HG03432 (cell line): ENCODE results near the gene TTLL7.
"Not testable (repeated sequence)": the region's sequence is repeated elsewhere in the genome, so short reads cannot be mapped to it uniquely, and the experiment has no call there.

ENCODE experiments used
- ATAC-seq: cut with Tn5 transposase; IDR thresholded peaks from one replicate; pipeline ENCODE4 v1.9.1; 2021; ENCODE audit warnings: mild to moderate bottlenecking, moderate library complexity; ENCODE audit not compliant: unreplicated experiment

TTLL7 gene

GRCh38 chr1:83932281-83932680 is 66.7 kb downstream of the TTLL7 start:
- ATAC-seq, result no peak

- peak; percentile 82 for ATAC-seq
These were observed 67.2 kb downstream of the TTLL7 start for GRCh38 chr1:83931658-83932253.

- no peak for ATAC-seq
These were observed 69.7 kb downstream of the TTLL7 start for GRCh38 chr1:83929184-83929583.

- ATAC-seq, result no peak
These were observed 70.5 kb downstream of the TTLL7 start for GRCh38 chr1:83928396-83928795.

GRCh38 chr1:83927701-83928100 is 71.2 kb downstream of the TTLL7 start:
- no peak for ATAC-seq

- no peak for ATAC-seq
These were observed 71.9 kb downstream of the TTLL7 start for GRCh38 chr1:83927061-83927460.

GRCh38 chr1:83923553-83923952 is 75.4 kb downstream of the TTLL7 start:
- ATAC-seq, result no peak

GRCh38 chr1:83922431-83922830 is 76.5 kb downstream of the TTLL7 start:
- no peak for ATAC-seq

- no peak for ATAC-seq
These were observed 78.6 kb downstream of the TTLL7 start for GRCh38 chr1:83920320-83920719.

GRCh38 chr1:83919872-83920271 is 79.1 kb downstream of the TTLL7 start:
- ATAC-seq, result no peak

- no peak for ATAC-seq
These were observed 80.1 kb downstream of the TTLL7 start for GRCh38 chr1:83918688-83919285.

- ATAC-seq, result no peak
These were observed 81.0 kb downstream of the TTLL7 start for GRCh38 chr1:83917959-83918358.

- not testable (repeated sequence) for ATAC-seq
These were observed 82.8 kb downstream of the TTLL7 start for GRCh38 chr1:83916094-83916493.

GRCh38 chr1:83912876-83913275 is 86.1 kb downstream of the TTLL7 start:
- ATAC-seq, result no peak

- ATAC-seq, result no peak
These were observed 88.5 kb downstream of the TTLL7 start for GRCh38 chr1:83910461-83910860.

- no peak for ATAC-seq
These were observed 89.2 kb downstream of the TTLL7 start for GRCh38 chr1:83909687-83910086.

- ATAC-seq, result no peak
These were observed 93.5 kb downstream of the TTLL7 start for GRCh38 chr1:83905315-83905907.

- ATAC-seq, result no peak
These were observed 97.3 kb downstream of the TTLL7 start for GRCh38 chr1:83901547-83902155.

GRCh38 chr1:83900524-83900923 is 98.4 kb downstream of the TTLL7 start:
- ATAC-seq, result no peak

GRCh38 chr1:83897516-83897915 is 101.4 kb downstream of the TTLL7 start:
- no peak for ATAC-seq

- ATAC-seq, result no peak
These were observed 102.6 kb downstream of the TTLL7 start for GRCh38 chr1:83896299-83896698.

GRCh38 chr1:83889707-83890106 is 109.2 kb downstream of the TTLL7 start:
- ATAC-seq, result no peak
